ENCODE measurements around the gene TRIM3.
"Not testable (repeated sequence)": the region's sequence is repeated elsewhere in the genome, so short reads cannot be mapped to it uniquely, and the experiment has no call there.

Gene TRIM3

DNA sequence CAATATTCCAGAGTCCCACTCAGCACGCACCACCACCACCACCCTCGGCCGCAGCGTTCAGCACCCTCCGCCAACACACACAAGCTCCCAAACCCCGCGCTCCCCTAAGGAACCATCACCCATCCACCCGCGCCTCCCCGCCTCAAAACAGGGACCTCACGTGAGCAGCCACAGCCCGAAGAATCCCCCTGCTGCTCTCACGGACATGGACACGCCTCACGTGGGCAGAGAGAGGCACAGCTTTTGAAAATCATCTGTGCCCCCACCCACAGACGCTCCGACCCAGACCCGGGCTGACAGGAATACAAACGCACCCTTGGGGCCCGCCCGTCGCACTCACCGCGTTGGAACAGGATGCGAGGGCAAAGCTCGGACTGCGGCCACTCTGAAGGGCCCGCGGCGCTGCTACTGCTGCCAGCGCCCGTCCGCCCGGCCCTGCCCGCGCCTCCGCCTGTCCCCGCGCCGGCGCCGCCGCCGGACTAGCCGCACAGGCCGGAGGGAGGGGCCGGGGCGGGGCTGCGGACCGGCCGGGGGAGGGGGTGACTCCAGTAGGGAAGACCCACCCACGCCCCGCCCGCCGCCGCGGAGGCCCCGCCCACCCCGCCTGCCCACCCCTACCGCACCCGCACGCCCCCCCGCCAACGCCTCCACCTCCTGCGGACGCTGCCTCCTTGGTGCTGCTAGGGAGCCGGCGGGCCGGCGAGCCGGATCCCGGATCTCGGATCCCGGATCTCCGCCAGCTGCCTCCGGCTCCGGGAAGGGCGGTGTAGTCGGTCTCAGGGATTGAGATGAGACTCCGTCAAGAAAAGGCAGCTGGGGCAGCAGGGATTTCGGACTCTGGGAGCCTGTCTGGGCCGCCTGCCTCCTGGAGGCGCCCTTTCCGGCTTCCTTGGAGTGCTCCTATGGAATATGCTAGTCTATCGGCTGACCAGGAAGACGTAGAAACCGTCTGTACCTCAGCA lies at the start of gene TRIM3:
TSS of gene TRIM3 (minus strand) at position 491 of the 962 bp plus-strand sequence. CDS start 8,246 bp downstream, outside the sequence.
- peak; percentile 76 for DNase-seq

DNA sequence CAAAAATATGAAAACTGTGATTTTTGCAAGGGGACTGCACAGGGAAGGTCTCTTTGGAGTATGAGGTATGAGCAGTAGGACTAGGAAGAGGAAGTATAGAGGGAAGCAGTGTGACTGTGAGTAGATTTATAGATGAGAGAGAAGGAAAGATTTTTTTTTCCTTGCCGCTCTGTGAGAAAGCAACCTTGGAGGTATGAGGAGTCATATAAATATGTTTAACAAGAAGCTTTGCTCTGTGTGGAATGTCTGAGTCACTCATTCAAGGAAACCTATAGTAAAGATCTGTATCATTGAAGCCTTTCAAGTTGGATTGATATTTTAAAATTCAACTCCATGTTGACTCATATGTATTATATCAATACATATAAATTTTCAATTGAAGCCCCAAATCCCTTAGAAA lies 49.5 kb upstream of the TRIM3 start:
- no peak for DNase-seq

DNA sequence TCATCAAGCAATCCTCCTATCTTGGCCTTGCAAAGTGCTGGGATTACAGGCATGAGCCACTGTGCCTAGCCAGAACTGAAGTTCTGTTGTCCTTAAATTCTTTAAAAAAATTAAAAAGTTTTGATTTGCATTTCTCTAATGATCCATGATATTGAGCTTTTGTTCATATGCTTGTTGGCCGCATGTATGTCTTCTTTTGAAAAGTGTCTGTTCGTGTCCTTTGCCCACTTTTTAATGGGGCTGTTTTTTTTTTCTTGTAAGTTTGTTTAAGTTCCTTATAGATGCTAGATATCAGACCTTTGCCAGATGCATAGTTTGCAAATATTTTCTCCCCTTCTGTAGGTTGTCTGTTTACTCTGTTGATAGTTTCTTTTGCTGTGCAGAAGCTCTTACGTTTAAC lies 48.2 kb upstream of the TRIM3 start:
- DNase-seq: not testable (repeated sequence)

DNA sequence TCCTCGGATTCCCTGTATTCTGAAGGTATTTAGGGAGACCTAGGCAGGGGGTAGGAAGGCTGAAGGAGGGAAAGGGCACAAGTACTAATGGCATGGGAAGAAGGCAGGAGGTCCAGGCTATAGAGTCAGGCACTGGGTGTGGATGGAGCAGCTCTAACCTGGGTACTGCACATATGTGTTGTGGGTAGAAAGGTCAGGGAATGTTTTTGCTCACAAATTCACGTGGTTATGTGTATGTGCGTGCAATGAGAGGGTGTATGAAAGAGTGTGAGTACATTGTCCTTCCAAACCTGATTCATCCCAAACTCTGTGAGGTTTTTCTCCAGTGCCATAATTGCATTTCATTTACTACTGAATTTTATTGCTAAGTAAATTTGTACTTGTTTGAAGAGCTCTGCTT lies 46.5 kb upstream of the TRIM3 start:
- DNase-seq: no peak

DNA sequence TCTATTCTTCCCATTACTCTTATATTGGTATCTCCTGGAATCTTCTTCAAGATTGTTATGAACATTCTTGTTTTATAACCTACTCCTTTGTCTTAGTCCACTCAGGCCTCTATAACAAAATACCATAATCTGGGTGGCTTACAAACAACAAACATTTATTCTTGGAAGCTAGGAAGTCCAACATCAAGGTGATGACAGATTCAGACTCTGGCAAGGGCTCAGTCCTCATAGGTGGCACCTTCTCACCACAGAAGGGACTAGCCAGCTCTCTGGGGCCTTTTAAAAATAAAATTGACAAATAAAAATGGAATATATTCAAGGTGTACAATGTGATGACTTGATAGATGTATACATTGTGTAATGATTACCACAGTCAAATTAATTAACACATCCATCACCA lies 43.1 kb upstream of the TRIM3 start:
- DNase-seq: no peak

DNA sequence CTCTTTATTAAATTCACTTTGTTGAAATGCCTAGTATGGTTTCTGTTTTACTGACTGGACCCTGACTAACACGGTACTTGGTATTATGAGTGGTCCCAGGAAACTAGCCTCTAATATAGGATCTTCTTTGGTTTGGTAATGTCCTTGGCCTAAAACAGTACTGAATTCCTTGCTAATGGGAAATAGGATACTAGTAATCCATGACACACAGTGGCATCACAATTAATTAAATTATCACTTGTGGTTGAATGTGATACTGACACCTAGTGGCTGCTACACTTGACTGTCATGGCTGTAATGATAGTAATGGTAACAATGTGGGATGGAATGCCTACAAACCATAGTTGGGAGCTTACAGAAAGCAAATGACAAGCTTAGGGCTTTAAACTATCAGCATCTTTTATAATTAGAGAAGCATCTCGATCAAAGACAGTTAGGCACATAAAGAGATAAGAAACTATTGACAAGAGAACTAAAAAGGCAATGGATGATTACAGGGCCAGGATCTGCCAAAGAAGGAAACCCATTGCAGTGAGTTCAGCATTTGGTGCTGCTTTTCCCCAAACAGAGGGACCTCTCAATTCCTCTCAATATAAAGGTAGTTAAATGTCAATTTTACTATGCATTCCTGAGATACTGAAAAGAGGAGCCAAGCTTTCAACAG lies 32.0 kb upstream of the TRIM3 start:
- DNase-seq: no peak

DNA sequence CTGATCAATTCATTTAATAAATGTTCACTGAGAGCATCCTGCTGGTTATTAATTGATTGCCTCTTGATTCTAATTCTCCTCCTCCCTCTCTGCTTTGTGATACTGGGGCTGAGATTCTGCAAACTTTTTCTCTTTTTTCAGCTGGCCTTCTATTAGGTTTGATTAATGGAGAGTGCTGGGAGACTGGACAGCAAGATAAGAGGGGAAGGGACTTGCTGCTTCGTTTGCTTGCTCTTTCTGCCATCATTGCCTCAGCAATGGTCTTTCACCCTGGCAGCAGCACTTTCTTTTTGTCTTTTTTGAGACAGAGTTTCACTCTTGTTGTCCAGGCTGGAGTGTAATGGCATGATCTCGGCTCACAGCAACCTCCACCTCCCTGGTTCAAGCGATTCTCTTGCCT lies 30.4 kb upstream of the TRIM3 start:
- no peak for DNase-seq

DNA sequence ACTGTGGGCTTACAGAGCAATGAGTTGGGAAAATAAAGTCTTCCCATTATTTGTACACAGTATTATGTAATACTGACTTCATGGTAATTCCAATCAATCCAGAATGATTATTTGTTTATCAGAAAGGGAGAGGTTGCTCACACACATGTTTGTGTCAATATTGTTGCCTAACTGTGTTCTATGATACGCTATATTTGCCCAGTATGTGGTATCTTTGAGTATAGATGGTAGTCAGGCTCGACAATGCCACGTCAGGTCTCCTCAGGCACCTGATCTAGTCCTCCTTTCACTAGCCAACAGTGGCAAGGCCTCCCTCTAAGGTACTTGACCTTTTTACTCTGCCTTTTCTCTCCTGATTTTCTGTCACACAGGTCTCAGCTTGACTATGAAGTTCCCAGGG lies 28.6 kb upstream of the TRIM3 start:
- no peak for DNase-seq

DNA sequence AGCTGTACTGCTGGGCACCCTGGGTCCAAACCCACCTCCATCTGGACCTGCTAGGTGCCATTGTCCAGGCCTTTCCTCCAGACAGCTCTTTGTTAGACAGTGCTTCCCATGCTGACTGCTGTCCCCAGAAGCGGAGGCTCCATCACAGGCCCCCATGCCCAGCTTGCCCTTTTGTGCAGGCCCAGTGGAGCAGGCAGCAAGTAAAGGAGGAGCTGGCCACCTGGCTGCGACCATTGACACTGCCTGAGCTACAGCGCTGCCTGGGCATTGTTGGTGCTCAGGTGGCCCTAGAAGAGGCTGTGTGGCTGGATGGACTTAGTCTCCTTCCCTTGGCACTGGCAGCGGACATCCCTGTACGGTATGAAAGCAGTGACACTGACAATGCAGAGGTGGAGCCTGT lies 24.8 kb upstream of the TRIM3 start:
- DNase-seq: no peak

DNA sequence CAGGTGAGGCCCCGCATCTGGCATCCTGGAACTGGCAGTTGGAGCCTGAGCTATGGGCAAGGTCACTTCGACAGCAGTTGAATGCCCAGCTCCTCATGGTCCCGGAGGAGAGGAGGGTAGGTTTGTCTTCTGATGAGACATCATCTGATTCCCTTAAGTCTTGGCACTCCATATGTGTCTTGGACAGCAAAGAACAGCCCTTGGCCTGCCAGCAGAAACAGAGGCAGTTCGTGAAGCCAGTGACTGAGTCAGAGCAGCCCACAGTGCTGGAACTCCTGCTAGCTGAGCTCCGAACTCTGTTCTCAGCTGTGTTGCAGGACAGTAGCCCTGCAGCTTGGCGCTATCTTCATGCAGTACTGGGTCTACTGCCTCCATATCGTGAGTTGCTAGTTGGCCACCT lies 24.4 kb upstream of the TRIM3 start:
- no peak for DNase-seq

DNA sequence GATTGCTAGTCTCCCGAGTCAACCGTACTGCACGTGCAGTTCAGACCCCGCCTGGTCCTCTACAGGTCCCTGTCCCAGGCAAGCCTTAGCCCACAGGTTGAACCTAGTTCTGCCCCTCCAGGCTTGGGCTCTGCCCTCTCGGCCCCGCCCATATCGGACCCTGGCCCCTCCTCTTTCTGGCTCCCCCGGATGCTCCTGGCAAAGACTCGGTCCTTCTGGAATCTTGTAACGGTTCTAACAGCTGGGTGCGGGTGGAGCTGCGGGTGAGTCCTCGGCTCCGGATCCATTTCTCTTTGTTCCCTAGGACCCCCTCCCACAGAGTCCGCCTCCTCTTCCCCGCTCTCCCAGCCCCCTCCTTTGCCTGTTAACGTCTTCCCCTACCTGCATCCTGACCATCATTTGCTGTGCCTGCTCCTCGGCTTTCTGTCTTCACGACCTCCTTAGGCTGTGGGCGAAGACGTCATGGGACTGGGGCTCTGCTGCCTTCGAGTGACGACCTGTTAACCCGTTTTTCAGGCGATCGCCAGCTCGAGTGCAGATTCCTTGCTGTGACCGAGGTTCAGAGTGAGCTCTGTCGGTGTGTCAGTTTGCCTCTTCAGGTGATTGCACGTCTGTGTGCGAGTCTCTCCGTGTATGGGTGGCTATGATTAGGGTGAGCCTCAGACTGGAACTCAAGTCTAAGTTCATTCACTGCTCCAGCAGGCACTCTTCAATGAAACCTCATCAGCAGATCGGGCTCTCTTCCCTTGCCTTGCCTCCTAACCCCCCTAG lies 23.5 kb upstream of the TRIM3 start, which contains the start of gene DNHD1:
TSS of gene DNHD1 (plus strand) at position 212 of the 771 bp plus-strand sequence. CDS start 936 bp downstream, outside the sequence.
- DNase-seq: no peak

DNA sequence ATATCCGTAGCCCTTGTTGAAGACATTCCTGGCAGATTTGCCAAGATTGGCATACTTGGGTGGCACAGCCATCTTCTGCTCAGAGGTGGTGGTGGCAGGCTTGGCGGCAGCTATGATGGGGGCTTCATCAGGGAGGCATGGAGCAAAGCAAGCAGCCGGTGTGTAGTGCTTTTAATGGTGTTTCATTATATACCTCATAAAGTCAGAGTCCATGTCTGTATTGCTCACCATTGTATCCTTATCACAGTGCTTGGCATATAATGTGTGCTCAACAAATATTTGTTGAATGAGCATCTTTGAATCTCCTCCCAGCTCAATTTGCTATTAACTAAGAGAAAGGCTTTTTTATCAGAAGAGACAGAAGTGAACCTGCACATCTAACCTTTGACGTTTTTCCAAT lies 15.6 kb upstream of the TRIM3 start:
- no peak for DNase-seq

DNA sequence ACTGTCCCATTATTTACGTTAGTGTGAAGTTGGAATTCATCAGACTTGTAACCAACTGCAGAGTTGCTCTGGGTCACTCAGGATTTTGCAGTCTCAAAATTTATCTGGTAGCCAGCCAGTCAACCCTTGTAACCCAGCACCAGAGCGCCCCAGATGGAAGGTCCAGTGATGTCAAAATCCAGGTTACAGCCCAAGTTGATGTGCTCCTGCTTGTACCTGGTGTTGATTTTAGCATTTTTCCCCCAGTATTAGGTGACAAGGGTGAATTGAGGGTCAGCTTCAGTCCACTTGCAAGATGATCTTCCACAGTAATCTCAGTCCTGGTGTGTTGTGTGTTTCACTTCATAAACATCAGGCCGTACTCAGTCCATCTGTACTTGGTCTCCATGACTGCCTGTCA lies 15.1 kb upstream of the TRIM3 start:
- DNase-seq: no peak

DNA sequence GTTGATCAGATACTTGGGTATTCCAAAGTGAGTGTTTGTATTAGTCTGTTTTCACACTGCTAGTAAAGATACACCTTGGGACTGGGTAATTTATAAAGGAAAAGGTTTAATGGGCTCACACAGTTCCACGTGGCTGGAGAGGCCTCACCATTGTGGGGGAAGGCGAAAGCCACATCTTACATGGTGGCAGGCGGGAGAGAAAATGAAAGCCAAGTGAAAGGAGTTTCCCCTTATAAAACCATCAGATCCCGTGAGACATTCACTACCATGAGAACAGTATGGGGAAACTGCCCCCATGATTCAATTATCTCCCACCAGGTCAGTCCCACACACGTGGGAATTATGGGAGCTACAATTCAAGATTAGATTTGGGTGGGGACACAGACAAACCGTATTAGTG lies 14.6 kb upstream of the TRIM3 start:
- no peak for DNase-seq

DNA sequence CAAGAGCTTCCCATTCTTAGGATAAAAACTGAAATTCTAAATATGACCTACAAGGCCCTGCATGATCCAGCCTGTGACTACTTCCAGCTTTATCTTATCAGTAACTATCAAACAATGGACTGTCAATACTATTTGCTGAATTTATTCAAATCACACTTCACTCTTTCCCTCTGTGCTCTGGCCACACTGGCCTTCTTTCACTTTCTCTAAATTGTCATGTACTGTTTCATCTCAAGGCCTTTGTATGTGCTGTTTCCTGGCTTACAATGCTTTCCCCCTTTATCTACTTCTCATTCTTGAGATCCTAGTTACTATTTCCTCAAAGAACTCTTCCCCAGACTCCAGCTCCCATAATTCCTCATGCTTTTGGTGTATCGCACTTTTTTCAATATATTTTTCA lies 13.2 kb upstream of the TRIM3 start:
- DNase-seq: no peak

DNA sequence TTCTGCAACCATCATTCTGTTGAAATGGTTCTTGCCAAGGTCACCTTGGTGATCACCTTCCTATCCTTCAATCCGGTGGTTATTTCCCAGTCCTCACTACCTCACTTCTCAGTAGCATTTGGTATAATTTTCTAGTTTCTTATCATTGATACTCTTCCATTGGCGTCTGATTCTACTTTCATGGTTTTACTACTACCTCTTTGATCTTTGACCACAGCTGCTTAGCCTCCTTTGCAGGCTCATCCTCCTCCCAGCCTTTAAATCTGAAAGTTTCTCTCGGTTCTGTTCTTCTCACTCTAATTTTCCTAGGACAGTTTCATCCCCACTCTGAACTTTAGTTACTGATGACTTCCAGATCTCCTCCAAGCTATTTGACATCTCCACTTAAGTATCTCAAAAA lies 12.5 kb upstream of the TRIM3 start:
- DNase-seq: no peak

DNA sequence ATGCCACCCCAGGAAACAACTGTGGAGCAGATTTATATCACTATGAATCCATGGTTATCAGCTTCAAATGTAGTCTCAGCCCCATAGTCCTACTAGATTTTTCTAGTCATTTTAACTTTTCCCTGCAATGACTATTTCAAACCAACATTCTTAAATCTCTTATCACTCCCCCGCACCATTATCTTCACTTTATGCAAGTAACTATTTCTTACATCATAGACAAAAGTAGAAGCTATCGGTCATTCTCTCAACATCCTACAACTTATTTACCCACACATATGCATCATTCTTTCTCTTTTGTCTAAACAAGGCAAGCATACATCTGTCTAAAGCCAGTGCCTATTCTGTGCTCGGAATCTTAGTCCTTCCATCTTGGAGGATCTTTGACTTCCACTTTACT lies 11.9 kb upstream of the TRIM3 start:
- no peak for DNase-seq

DNA sequence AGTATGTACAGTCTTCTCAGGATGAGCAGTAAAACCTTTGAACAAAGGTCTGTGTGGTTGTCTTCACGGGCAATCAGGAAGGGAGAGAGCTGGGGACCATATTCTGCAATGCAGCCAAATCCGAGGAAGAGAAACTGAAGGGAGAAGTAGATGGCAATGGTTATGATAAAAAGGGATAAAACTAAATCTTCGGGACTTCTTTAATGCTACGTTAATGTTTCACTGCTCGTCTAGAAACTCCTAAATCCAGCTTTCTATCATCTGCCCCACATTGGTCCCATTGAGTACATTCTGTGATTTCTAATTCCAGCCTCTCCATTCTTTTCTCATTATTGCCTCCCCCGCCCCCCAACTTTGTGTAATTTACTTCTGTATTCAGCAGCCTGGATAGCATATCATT lies 9.3 kb upstream of the TRIM3 start:
- no peak for DNase-seq

DNA sequence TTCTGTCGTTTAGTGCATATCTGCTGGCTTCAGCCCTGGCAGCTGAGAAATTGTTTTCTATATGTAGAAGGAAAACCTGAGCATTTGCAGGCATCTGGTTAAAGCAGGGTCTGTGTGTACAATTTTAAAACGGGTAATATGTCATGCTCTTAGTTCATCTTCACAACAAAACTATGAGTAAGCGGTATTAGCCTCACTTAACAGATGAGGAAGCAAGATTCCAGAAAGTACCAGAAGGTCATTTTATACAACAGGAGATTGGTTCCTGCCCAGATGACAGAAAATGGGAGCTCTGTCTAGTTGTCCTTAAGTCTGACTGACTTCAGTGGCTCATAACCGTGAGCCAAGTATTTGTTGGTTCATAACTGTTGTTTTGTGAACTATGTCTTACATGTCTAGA lies 8.7 kb upstream of the TRIM3 start:
- DNase-seq: no peak

DNA sequence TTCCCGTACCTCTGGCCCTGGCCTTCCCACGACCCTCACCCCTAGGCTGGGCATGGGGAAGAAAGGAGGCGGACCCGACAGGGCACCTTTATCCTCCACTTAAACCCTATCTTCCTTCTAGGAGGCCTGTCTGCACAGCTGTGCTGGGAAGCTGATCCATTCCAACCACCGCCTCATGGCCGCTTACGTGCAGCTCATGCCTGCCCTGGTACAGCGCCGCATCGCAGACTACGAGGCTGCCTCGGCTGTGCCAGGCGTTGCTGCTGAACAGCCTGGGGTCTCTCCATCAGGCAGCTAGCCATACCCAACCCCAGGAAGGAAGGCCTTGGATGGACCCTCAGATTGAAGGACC lies 8.2 kb upstream of the TRIM3 start:
- DNase-seq: no peak

DNA sequence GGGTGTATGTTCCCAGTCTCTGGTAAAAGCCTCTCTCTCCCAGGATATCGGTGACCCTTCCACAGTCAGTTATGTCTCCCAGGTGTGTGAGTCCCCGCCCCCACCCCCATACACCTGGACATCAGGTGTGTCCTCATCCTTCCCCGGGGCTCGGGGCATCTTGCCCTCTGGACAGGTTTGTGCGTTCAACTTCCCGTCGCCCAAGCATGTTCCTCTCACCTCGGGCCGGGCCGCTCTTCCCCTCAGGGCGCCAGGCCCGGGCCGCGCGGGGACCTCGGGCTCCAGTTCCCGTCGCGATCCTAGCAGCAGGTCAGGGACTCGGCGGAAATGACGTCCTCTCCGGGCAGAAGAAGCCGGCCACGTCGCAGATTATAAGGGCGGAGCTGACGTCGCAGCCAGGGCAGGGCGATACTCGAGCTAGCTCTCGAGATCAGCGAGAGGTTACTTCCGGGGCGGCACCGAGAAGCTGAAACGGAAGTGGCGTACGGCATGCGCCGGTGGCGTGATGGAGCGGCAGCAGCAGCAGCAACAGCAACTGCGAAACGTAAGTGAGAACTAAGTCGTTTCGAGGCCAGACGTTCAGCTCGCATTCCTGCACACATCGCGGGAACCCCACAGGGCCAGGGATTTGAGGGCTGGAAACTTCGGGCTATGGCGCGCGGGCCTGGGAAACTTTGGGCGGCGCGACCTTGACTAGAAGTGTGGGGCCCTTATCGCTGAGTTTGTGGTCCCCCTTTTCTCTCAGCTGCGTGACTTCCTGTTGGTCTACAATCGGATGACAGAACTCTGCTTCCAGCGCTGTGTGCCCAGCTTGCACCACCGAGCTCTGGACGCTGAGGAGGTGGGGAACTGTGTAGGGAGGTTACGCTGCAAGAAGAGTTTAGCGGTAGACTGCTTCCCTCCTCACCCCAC lies 7.5 kb upstream of the TRIM3 start, which contains the start of the genes ARFIP2 and TIMM10B:
TSS of gene ARFIP2 (minus strand) at position 320 of the 912 bp plus-strand sequence. CDS start 910 bp downstream, outside the sequence.
TSS of gene TIMM10B (plus strand) at position 490 of the 912 bp plus-strand sequence. CDS start at position 506, 16 bp downstream.
- DNase-seq: peak; percentile 93

DNA sequence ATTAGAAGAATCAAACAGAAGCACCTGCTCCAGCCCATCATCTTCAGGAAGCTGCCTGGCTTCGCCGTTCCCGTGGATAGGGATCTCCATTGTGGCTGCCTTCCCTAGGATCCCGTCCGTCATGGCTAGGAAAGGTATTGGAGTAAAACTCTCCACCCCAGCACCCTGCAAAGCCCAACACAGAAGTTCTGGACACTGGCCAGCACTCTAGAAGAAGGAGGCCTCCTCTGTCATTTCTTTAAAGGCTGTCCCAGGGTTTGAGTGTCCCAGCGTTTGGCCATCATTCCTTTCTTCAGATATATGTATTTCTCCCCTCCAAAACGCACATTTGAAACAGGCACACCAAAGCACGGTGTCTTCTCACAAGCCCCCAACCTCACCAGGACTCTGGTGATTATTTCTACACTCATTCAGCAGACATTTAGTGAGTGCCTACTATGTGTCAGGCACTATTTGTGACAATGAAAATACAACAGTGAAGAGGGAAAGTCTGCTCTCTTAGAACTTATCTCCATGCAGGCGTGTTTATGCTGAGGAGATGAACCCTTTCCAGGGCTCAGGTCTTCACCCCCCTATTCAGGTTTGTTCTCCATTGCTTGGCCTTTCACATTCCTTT lies 6.7 kb upstream of the TRIM3 start:
- DNase-seq: no peak

Data from activated T-cell treated with anti-CD3 and anti-CD28 coated beads, Interleukin-2, amount 50 U/mL, for 1 hour (primary cell).